SU-DHL-6 (cell line): ENCODE data around the gene EZR.

Experiments used
- H2AFZ ChIP-seq: fragments of 200-600 bp; sonication (generic); 2 replicates; pipeline ENCODE4 v1.6.1; 2014; ENCODE audit warnings: low read depth, mild to moderate bottlenecking, moderate library complexity, mixed read lengths, antibody characterized with exemption, low read length; ENCODE audit not compliant: severe bottlenecking
- H3F3A ChIP-seq: fragments of 200-600 bp; shearing (Covaris generic); 2 replicates; pipeline ENCODE4 v1.6.0; 2016; ENCODE audit warnings: antibody characterized with exemption, mild to moderate bottlenecking; ENCODE audit not compliant: insufficient read depth
- H3K27ac ChIP-seq: fragments of 200-600 bp; sonication (generic); 2 replicates; pipeline ENCODE4 v1.5.1; 2016; ENCODE audit warnings: low read depth, mild to moderate bottlenecking, low read length, moderate library complexity, mixed read lengths
- H3K27me3 ChIP-seq: fragments of 200-600 bp; sonication (generic), shearing (Covaris generic); 2 replicates; pipeline ENCODE4 v1.6.0; 2014; ENCODE audit warnings: mild to moderate bottlenecking, low read length
- H3K36me3 ChIP-seq: fragments of 200-600 bp; sonication (generic); 2 replicates; pipeline ENCODE4 v1.6.1; 2014; ENCODE audit warnings: mild to moderate bottlenecking, low read length, mixed read lengths
- H3K4me2 ChIP-seq: fragments of 300-600, 200-600 bp; shearing (Covaris generic), sonication (generic); 2 replicates; pipeline ENCODE4 v1.6.0; 2014; ENCODE audit warnings: low read length, low read depth, mild to moderate bottlenecking; ENCODE audit not compliant: poor library complexity, severe bottlenecking
- H3K4me3 ChIP-seq: fragments of 200-600 bp; sonication (generic); 2 replicates; pipeline ENCODE4 v1.5.1; 2014; ENCODE audit warnings: antibody characterized with exemption, low read length, mild to moderate bottlenecking, mixed read lengths; ENCODE audit not compliant: insufficient read depth, poor library complexity, severe bottlenecking
- H3K79me2 ChIP-seq: fragments of 200-600 bp; sonication (generic); 2 replicates; pipeline ENCODE4 v1.6.1; 2014; ENCODE audit warnings: mild to moderate bottlenecking, low read length, moderate library complexity; ENCODE audit not compliant: insufficient read depth
- H3K9ac ChIP-seq: fragments of 200-600 bp; sonication (generic); 2 replicates; pipeline ENCODE4 v1.7.0; 2014; ENCODE audit warnings: mild to moderate bottlenecking, low read length
- H3K9me2 ChIP-seq: fragments of 200-600 bp; sonication (generic); replicated peaks from 2 replicates; pipeline ENCODE4 v1.6.1; 2014; ENCODE audit warnings: low read length; ENCODE audit not compliant: insufficient read depth
- H3K9me3 ChIP-seq: fragments of 200-600 bp; sonication (generic); 2 replicates; pipeline ENCODE4 v1.6.1; 2014; ENCODE audit warnings: low read length, mixed read lengths; ENCODE audit not compliant: insufficient read depth
- H4K20me1 ChIP-seq: fragments of 200-600 bp; sonication (generic); 2 replicates; pipeline ENCODE4 v1.6.1; 2014; ENCODE audit warnings: low read depth, mild to moderate bottlenecking, antibody characterized with exemption, low read length, moderate library complexity, mixed read lengths
- CTCF ChIP-seq: fragments of 200-600 bp; sonication (generic); IDR thresholded peaks from one replicate; pipeline ENCODE4 v1.5.1; 2017; ENCODE audit warnings: antibody characterized with exemption, mild to moderate bottlenecking, low read length, moderate library complexity; ENCODE audit not compliant: insufficient read depth, poor library complexity, severe bottlenecking
- EZH2phosphoT487 ChIP-seq: fragments of 200-600 bp; sonication (generic), shearing (Covaris generic); conservative IDR thresholded peaks from 2 replicates; pipeline ENCODE4 v1.6.1; 2018; ENCODE audit warnings: mild to moderate bottlenecking, antibody characterized with exemption, low read length, moderate library complexity, mixed read lengths

Gene EZR

GRCh38 chr6:158816329-158816728 is 2.8 kb downstream of the EZR start:
- Histone ChIP-seq H4K20me1 (peaks cover 18% of the 10 kb centered on the region; the same call in 1 of the 2 replicates), H3K9me3 (no peaks in the 10 kb centered on the region), H3F3A (peaks cover 55% of the 10 kb centered on the region), H3K27me3 (no peaks in the 10 kb centered on the region), H3K27ac (peak overlapping the region; percentile 96), H3K4me3 (peak overlapping the region; percentile 76), H3K9me2 (no peaks in the 10 kb centered on the region), H3K79me2 (peaks cover 72% of the 10 kb centered on the region), H2AFZ (no peak overlapping the region), H3K36me3 (peaks cover 13% of the 10 kb centered on the region), H3K9ac (peak overlapping the region; percentile 87), H3K4me2 (peak overlapping the region; percentile 63)
- no peak for TF ChIP-seq CTCF
- no peak for TF ChIP-seq EZH2phosphoT487

GRCh38 chr6:158815907-158816306 is 3.3 kb downstream of the EZR start:
- Histone ChIP-seq H3F3A (peaks cover 59% of the 10 kb centered on the region), H3K4me3 (peak overlapping the region; percentile 76), H3K9me3 (no peaks in the 10 kb centered on the region), H3K79me2 (peaks cover 76% of the 10 kb centered on the region), H3K9ac (peak overlapping the region; percentile 87), H3K9me2 (no peaks in the 10 kb centered on the region), H3K4me2 (peak overlapping the region; percentile 63), H3K36me3 (peaks cover 13% of the 10 kb centered on the region), H3K27me3 (no peaks in the 10 kb centered on the region), H3K27ac (peak overlapping the region; percentile 96), H2AFZ (no peak overlapping the region), H4K20me1 (peaks cover 18% of the 10 kb centered on the region; the same call in 1 of the 2 replicates)
- no peak for TF ChIP-seq CTCF
- TF ChIP-seq EZH2phosphoT487 = no peak

GRCh38 chr6:158815379-158815724 is 3.8 kb downstream of the EZR start:
- Histone ChIP-seq H3K4me2 (peak overlapping the region; percentile 63), H3K79me2 (peaks cover 82% of the 10 kb centered on the region), H4K20me1 (peaks cover 18% of the 10 kb centered on the region; the same call in 1 of the 2 replicates), H3K9me3 (no peaks in the 10 kb centered on the region), H3K27ac (peak overlapping the region; percentile 96), H3K9me2 (no peaks in the 10 kb centered on the region), H2AFZ (no peak overlapping the region), H3K27me3 (no peaks in the 10 kb centered on the region), H3K9ac (peak overlapping the region; percentile 87), H3K4me3 (peak overlapping the region; percentile 76), H3F3A (peaks cover 63% of the 10 kb centered on the region), H3K36me3 (peaks cover 13% of the 10 kb centered on the region)
- no peak for TF ChIP-seq CTCF
- no peak for TF ChIP-seq EZH2phosphoT487
